ENCODE data around the gene ELL2. TPM values are rescaled to one million over a fixed set of nuclear protein-coding genes. Genes with fewer than 3 reads are reported as not detected.

ELL2 gene
- total RNA-seq, 1 donor from 2014 or later = 52.8 TPM

DNA sequence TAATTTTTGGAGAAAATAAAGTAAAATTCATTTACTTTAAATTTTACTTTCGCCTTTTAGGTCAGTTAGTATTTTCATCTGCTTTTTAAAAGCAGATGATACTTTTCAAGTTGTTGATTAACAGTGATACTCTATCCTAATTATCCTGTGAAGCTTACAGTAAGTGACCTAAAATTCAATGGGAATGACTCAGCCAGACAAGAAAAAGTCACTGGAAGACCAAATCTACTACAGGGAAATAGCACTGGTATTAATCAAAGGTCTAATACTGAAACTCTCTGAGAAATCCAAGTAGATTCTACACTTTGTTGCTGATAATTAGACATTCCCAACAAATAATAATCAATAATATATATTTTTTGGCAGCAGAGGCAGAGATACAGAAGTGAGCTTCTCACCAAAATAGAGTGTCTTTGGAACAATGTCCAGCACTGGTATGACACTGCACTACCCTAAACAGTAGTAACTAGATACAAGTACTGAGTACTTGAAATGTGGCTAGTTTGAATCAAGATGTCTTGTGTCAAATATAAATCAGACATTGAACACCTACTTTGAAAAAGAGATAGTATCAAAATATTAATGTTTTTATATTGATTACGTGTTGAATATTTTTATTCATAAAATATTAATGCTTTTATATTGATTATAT, 22.8 kb upstream of the ELL2 start:
- DNase-seq (ENCODE audit: low read depth) = no peak
- H3K4me3 ChIP-seq (ENCODE audit: low read depth, low read length) = no peak overlapping the region
- TF ChIP-seq CTCF (conservative IDR thresholded peaks at IDR 0.05; ENCODE audit: low read depth, low read length) = no peak

GRCh38 chr5:95983509-95983908, 21.9 kb upstream of the ELL2 start:
- no peak for TF ChIP-seq CTCF (conservative IDR thresholded peaks at IDR 0.05; ENCODE audit: low read depth, low read length)
- no peak for DNase-seq (ENCODE audit: low read depth)
- H3K4me3 ChIP-seq (ENCODE audit: low read depth, low read length) = no peak overlapping the region

DNA sequence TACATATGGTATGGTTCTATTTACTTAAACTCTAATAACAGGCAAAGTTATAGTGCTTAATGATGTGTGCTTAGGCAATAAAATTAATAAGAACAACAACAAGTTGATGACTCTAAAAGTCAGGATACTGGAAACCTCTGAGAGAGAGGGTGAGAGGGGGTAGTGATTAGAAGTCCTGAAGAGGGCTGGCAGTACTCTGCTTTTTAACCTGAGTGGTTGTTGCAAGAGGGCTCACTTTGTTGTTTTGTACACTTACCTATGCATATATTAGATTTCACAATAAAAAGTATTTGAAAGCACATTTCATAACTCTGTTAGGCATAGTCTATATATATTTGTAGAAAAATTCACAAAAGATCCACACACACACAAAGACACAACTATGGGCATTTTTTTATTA, 21.4 kb upstream of the ELL2 start:
- no peak for TF ChIP-seq CTCF (conservative IDR thresholded peaks at IDR 0.05; ENCODE audit: low read depth, low read length)
- H3K4me3 ChIP-seq (ENCODE audit: low read depth, low read length) = no peak overlapping the region
- no peak for DNase-seq (ENCODE audit: low read depth)

DNA sequence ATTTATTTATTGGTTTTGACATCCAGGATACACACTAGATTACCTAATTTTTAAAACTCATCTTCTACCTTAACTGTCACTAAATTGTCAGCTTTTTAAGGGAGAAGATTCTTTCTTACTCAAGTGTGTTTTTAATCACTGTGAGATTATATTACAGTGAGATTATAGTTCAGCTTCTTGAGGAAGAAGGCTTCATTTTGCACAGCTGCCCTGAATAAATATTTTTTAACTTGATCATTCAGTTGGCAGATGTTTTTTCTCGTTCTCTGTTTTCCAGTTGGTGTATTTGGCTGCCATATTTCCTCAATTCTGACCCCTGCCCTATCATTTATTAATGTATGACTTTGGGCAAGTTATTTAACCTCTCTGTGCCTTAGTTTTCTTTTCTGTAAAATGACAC, 15.0 kb upstream of the ELL2 start:
- DNase-seq (ENCODE audit: low read depth) = no peak
- no peak for TF ChIP-seq CTCF (conservative IDR thresholded peaks at IDR 0.05; ENCODE audit: low read depth, low read length)

GRCh38 chr5:95975703-95976102, 14.1 kb upstream of the ELL2 start:
- H3K4me3 ChIP-seq (ENCODE audit: low read depth, low read length) = no peak overlapping the region
- no peak for TF ChIP-seq CTCF (conservative IDR thresholded peaks at IDR 0.05; ENCODE audit: low read depth, low read length)
- no peak for DNase-seq (ENCODE audit: low read depth)

More for the DNA sequence above, 15.0 kb upstream of the ELL2 start:
- no peak overlapping the region for H3K4me3 ChIP-seq (ENCODE audit: low read depth, low read length)

- DNase-seq (ENCODE audit: low read depth) = no peak
- no peak overlapping the region for H3K4me3 ChIP-seq (ENCODE audit: low read depth, low read length)
- no peak for TF ChIP-seq CTCF (conservative IDR thresholded peaks at IDR 0.05; ENCODE audit: low read depth, low read length)
Measured at GRCh38 chr5:95973793-95974325, 12.2 kb upstream of the ELL2 start.

DNA sequence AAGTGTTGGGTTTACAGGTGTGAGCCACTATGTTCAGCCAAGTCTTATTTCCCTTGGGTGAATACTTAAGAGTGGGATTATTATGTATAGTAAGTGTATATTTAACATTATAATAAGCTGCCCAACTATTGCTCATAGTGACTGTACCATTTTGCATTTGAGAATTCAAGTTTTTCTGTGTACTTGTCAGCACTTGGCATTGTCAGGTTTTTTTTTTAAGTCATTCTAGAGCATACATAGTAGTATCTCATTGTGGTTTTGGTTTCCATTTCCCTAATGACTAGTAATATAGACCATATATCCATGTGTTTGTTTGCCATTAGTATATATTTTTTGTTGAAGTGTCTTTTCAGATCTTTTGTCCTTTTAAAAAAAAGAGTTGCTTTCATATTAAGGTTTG, 10.5 kb upstream of the ELL2 start:
- no peak for TF ChIP-seq CTCF (conservative IDR thresholded peaks at IDR 0.05; ENCODE audit: low read depth, low read length)
- DNase-seq (ENCODE audit: low read depth) = no peak
- no peak overlapping the region for H3K4me3 ChIP-seq (ENCODE audit: low read depth, low read length)
